ENCODE results near the gene OLR1. TPM values are rescaled to one million over a fixed set of nuclear protein-coding genes. Genes with fewer than 3 reads are reported as not detected.

The OLR1 gene
- total RNA-seq, 2 donors from 2014 or later = 1.2 to 2.1 TPM

DNA sequence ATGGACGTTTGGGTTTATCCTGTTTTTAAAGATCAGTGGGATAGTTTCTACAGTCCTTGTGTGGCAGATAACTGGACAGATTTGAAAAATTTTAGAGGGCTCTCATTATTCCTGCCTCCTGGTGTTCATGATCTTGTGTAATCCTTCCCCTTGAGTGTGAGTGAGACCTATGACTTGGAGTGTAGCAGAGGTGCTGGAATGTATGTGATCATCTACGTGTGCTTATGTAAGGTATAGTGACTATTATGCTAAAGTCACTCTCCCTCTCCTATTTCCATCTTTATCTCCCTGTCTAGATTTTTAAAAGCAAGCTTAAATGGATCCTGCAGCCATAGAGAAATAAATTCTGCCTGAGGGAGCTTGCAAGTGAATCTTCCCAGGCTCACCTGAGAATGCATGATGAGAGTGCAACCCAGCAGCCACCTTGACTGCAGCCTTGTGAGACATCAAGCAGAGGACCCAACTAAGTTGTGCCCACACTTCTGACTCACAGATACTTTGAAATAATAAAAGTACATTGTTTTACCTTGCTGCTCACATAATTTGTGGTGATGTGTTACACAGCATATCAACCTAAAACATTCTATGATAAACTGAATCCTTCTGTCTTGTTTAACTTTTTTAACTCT is 3.2 kb upstream of the OLR1 start:
- intact Hi-C loops (cut with DNase I) = no loop called here
- no peaks in the 10 kb centered on the region for H3K36me3 ChIP-seq
- no peaks in the 10 kb centered on the region for H3K4me1 ChIP-seq (replicated peaks)
- H3K4me3 ChIP-seq = no peak overlapping the region
- H3K9me3 ChIP-seq = no peaks in the 10 kb centered on the region
- WGBS = 86% methylated on average over 2 of the region's 2 CpGs
- TF ChIP-seq, protein P1, sequence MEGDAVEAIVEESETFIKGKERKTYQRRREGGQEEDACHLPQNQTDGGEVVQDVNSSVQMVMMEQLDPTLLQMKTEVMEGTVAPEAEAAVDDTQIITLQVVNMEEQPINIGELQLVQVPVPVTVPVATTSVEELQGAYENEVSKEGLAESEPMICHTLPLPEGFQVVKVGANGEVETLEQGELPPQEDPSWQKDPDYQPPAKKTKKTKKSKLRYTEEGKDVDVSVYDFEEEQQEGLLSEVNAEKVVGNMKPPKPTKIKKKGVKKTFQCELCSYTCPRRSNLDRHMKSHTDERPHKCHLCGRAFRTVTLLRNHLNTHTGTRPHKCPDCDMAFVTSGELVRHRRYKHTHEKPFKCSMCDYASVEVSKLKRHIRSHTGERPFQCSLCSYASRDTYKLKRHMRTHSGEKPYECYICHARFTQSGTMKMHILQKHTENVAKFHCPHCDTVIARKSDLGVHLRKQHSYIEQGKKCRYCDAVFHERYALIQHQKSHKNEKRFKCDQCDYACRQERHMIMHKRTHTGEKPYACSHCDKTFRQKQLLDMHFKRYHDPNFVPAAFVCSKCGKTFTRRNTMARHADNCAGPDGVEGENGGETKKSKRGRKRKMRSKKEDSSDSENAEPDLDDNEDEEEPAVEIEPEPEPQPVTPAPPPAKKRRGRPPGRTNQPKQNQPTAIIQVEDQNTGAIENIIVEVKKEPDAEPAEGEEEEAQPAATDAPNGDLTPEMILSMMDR (IDR thresholded peaks at IDR 0.05) = no peak
- TF ChIP-seq POLR2A (IDR thresholded peaks at IDR 0.05) = no peak
- TF ChIP-seq POLR2AphosphoS5 (IDR thresholded peaks at IDR 0.05) = no peak
- DNase-seq (ENCODE audit: low spot score) = no peak
- no peaks in the 10 kb centered on the region for H3K27me3 ChIP-seq (replicated peaks; ENCODE audit: insufficient read depth)
- H3K27ac ChIP-seq = no peak overlapping the region

DNA sequence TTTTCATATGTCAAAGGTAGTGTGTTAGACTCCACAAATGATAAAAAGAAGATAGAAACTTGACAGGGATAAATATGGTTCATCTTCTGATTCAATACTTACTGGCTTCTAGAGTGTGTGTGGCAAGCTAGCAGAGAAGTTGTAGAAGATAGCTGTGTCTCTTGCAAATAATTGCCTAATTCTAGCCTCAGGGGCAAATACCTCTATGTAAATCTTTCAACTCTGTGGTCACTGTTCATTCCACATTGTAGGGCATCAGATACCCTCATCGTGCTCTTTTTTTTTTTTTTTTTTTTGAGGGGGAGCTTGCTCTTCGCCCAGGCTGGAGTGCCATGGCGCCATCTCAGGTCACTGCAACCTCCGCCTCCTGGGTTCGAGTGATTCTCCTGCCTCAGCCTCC is 1.7 kb downstream of the OLR1 start:
- 86% methylated on average over 5 of the region's 5 CpGs for WGBS
- Histone ChIP-seq H3K36me3 (no peaks in the 10 kb centered on the region), H3K27me3 (replicated peaks; ENCODE audit: insufficient read depth) (no peaks in the 10 kb centered on the region), H3K9me3 (no peaks in the 10 kb centered on the region), H3K4me3 (no peak overlapping the region), H3K27ac (no peak overlapping the region), H3K4me1 (replicated peaks) (no peaks in the 10 kb centered on the region)
- no peak for DNase-seq (ENCODE audit: low spot score)
- intact Hi-C loops (cut with DNase I) = no loop called here
- TF ChIP-seq POLR2A (IDR thresholded peaks at IDR 0.05) (no peak), POLR2AphosphoS5 (IDR thresholded peaks at IDR 0.05) (no peak)
- TF ChIP-seq, protein P1 (IDR thresholded peaks at IDR 0.05) = no peak

DNA sequence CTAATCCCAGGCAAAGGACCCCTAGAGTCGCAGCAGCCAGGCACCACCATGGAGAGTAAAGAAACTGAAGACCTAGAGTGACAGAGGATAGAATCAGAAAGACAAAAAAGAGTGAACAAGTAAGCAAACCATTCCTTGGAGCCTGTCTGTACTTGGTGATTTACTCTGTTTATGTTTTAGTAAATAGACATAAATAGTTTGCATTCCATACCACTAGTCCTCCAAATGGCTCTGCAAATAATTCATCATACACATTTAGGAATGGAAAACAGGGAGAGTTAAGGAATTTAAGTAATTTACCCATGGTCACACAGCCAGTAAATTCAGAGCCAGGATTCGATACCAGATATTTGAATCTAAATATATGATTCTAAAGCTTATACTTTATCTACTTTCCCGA is 2.8 kb downstream of the OLR1 start:
- H3K27ac ChIP-seq = no peak overlapping the region
- WGBS = 72% methylated on average over 3 of the region's 3 CpGs
- no peak for TF ChIP-seq POLR2A (IDR thresholded peaks at IDR 0.05)
- no peak for TF ChIP-seq POLR2AphosphoS5 (IDR thresholded peaks at IDR 0.05)
- TF ChIP-seq, protein P1 (IDR thresholded peaks at IDR 0.05) = no peak

DNA sequence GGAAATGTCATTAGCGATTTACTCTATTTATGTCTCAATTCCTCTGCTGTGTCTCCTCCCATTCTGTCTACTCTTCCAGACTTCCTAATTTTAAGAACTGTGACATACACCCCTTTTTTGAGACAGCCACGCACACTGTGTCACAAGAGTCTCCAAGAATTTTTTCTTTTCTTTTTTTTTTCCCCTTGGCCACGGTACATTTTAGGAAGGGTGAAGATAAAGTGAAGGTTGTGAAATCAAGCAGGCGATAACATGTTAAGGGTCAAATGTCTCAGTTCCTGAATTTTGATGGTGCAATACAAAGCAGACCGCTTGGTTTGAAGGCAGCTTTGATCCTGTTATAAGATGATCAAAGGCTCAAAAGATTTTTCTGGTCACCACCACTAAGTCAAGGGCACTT is 4.3 kb downstream of the OLR1 start:
- Histone ChIP-seq H3K36me3 (no peaks in the 10 kb centered on the region), H3K4me3 (no peak overlapping the region), H3K27ac (no peak overlapping the region), H3K4me1 (replicated peaks) (no peaks in the 10 kb centered on the region), H3K9me3 (no peaks in the 10 kb centered on the region), H3K27me3 (replicated peaks; ENCODE audit: insufficient read depth) (no peaks in the 10 kb centered on the region)
- intact Hi-C loops (cut with DNase I) = no loop called here
- TF ChIP-seq, protein P1 (IDR thresholded peaks at IDR 0.05) = no peak
- TF ChIP-seq POLR2AphosphoS5 (IDR thresholded peaks at IDR 0.05) (no peak), POLR2A (IDR thresholded peaks at IDR 0.05) (no peak)
- 55% methylated on average over 5 of the region's 5 CpGs for WGBS
- no peak for DNase-seq (ENCODE audit: low spot score)

More for the DNA sequence above, 2.8 kb downstream of the OLR1 start:
- Histone ChIP-seq H3K4me3 (no peak overlapping the region), H3K27me3 (replicated peaks; ENCODE audit: insufficient read depth) (no peaks in the 10 kb centered on the region), H3K9me3 (no peaks in the 10 kb centered on the region), H3K4me1 (replicated peaks) (no peaks in the 10 kb centered on the region), H3K36me3 (no peaks in the 10 kb centered on the region)
- no peak for DNase-seq (ENCODE audit: low spot score)
- intact Hi-C loops (cut with DNase I) = no loop called here

DNA sequence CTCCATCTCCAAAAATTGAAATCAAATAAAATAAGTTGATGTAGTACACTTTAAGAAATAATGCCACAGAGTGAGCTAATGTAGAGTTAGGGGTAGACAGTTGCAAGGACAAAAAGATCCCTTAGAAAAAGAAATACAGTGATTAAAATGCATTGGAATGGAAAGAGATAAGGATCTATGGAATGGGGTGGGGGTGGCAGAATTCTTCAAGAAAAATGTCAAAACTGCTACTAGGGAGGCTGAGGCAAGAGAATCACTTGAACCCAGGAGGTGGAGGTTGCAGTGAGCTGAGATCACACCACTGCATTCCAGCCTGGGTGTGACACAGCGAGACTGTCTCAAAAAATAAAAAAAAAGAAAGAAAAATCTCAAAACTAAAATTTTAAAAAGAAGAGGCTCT is 6.5 kb downstream of the OLR1 start:
- Histone ChIP-seq H3K9me3 (no peaks in the 10 kb centered on the region), H3K4me1 (replicated peaks) (no peaks in the 10 kb centered on the region), H3K27me3 (replicated peaks; ENCODE audit: insufficient read depth) (no peaks in the 10 kb centered on the region), H3K36me3 (no peaks in the 10 kb centered on the region), H3K4me3 (no peak overlapping the region), H3K27ac (no peak overlapping the region)
- DNase-seq (ENCODE audit: low spot score) = no peak
- intact Hi-C loops (cut with DNase I) = no loop called here
- TF ChIP-seq POLR2AphosphoS5 (IDR thresholded peaks at IDR 0.05) (no peak), POLR2A (IDR thresholded peaks at IDR 0.05) (no peak)
- TF ChIP-seq, protein P1 (IDR thresholded peaks at IDR 0.05) = no peak
- WGBS = 0% methylated on average over 1 of the region's 1 CpG

Data from prostate gland (tissue), 2 donors.